GM23248 (cell line): ENCODE results near the gene NCOA1. TPM values are rescaled to one million over a fixed set of nuclear protein-coding genes. Genes with fewer than 3 reads are reported as not detected.

ENCODE experiments used
- DNase-seq: peaks from one replicate; pipeline ENCODE4 v3.0.0-alpha.2; 2015
- H2AFZ ChIP-seq: fragments of 200-600 bp; sonication (generic); 2 replicates; pipeline ENCODE4 v1.6.1; 2016; ENCODE audit warnings: antibody characterized with exemption
- H3F3A ChIP-seq: fragments of 200-600 bp; sonication (generic); 2 replicates; pipeline ENCODE4 v1.6.1; 2016; ENCODE audit warnings: mild to moderate bottlenecking, antibody characterized with exemption, mixed run types; ENCODE audit not compliant: insufficient read depth
- H3K27ac ChIP-seq: fragments of 200-600 bp; sonication (generic); 2 replicates; pipeline ENCODE4 v1.5.1; 2016; ENCODE audit warnings: mild to moderate bottlenecking
- H3K27me3 ChIP-seq: fragments of 200-600 bp; sonication (generic); replicated peaks from 2 replicates; pipeline ENCODE4 v1.6.1; 2016; ENCODE audit warnings: mild to moderate bottlenecking; ENCODE audit not compliant: insufficient read depth
- H3K36me3 ChIP-seq: fragments of 200-600 bp; sonication (generic); 2 replicates; pipeline ENCODE4 v1.6.1; 2016; ENCODE audit warnings: low read depth, mild to moderate bottlenecking
- H3K4me1 ChIP-seq: fragments of 200-600 bp; sonication (generic); 2 replicates; pipeline ENCODE4 v1.6.1; 2016; ENCODE audit warnings: mild to moderate bottlenecking; ENCODE audit not compliant: insufficient read depth
- H3K4me2 ChIP-seq: fragments of 200-600 bp; sonication (generic); one replicate; pipeline ENCODE4 v1.6.1; 2016; ENCODE audit warnings: mild to moderate bottlenecking; ENCODE audit not compliant: unreplicated experiment
- H3K4me3 ChIP-seq: fragments of 200-600 bp; sonication (generic); 2 replicates; pipeline ENCODE4 v1.5.1; 2016; ENCODE audit warnings: mild to moderate bottlenecking
- H3K79me2 ChIP-seq: fragments of 200-600 bp; sonication (generic); 2 replicates; pipeline ENCODE4 v1.6.1; 2016; ENCODE audit warnings: mild to moderate bottlenecking; ENCODE audit not compliant: insufficient read depth
- H3K9ac ChIP-seq: fragments of 200-600 bp; sonication (generic); 2 replicates; pipeline ENCODE4 v1.6.1; 2016; ENCODE audit warnings: mild to moderate bottlenecking
- H3K9me2 ChIP-seq: fragments of 200-600 bp; sonication (generic); 2 replicates; pipeline ENCODE4 v1.6.1; 2016; ENCODE audit warnings: mixed run types, mild to moderate bottlenecking, moderate library complexity; ENCODE audit not compliant: insufficient read depth
- H3K9me3 ChIP-seq: fragments of 200-600 bp; sonication (generic); one replicate; pipeline ENCODE4 v1.6.1; 2017; ENCODE audit warnings: low read depth
- H4K20me1 ChIP-seq: fragments of 200-600 bp; sonication (generic); 2 replicates; pipeline ENCODE4 v1.6.0; 2016; ENCODE audit not compliant: insufficient read depth
- EZH2 ChIP-seq: fragments of 200-600 bp; sonication (generic); IDR thresholded peaks from 2 replicates; pipeline ENCODE4 v1.6.1; 2018; ENCODE audit warnings: antibody characterized with exemption, mild to moderate bottlenecking; ENCODE audit not compliant: insufficient read depth, poor library complexity, severe bottlenecking
- EZH2phosphoT487 ChIP-seq: fragments of 200-600 bp; sonication (generic); IDR thresholded peaks from 2 replicates; pipeline ENCODE4 v1.6.1; 2018; ENCODE audit warnings: antibody characterized with exemption, moderate library complexity, mild to moderate bottlenecking, low read depth; ENCODE audit not compliant: insufficient read depth
- WGBS, 2 experiments: methylation state at CpG; one replicate each; pipeline ENCODE4 v1.1.6; 2015 to 2017; ENCODE audit warnings: low lambda C conversion rate in 2 of 2, low coverage in 1 of 2; ENCODE audit errors: missing lambda C conversion rate in 2 of 2; 5-methylcytosine and 5-hydroxymethylcytosine counted together
- in situ Hi-C: fragments of 300-500 bp; cut with MboI; formaldehyde crosslinking; loops from 2 replicates; pipeline ENCODE4 v1.15.0; 2020
- polyA plus RNA-seq: library from polyadenylated mRNA; unstranded; fragments of >200 nt; fragmentation: Nextera tagmentation; extraction: Ambion mirVana; gene quantifications from 2 replicates; pipeline ENCODE4 v1.2.1, GENCODE V29; 2016
- total RNA-seq: library from RNA; depleted of rRNA; stranded (reverse); fragments of >200 nt; shearing (Covaris generic); gene quantifications from 2 replicates; pipeline ENCODE4 v1.2.3, GENCODE V29; 2014

NCOA1 gene
- total and polyA plus RNA-seq, 2 experiments from 2014 or later: 2.6 to 8.0 TPM

DNA sequence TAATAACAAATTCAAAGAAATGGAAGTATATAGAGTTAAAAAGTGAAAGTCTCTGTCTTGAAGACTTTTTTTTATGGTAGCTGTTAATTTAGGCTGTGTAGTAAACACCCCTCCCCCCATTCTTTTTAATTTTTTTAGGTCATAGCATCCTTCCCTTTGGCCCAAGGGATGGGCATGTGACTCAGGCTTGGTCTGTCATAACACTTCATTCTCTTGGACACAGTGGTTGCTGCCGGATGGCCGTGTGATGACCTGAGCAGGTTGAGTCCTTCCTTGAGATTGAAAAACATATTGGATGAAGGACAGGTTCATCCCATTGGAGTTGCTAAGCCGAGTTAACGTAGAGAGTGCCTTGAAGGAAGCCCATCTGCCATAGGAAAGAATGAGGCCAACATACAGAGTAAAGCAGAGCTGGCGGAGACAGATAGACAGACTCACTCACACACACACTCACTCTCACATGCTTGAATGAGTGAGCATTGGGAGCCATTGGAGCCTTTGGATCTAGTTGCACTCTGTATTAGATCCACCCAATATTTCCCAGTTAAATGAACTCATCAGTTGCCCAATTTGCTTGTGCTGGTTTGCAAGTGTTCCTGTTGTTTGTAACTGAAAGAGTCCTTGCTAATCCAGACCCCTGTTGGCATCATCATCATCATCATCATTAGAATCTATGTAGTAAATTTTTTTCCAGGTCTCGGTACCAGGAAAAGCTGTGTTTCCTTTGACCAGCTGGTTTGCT is 14.7 kb downstream of the NCOA1 start:
- Histone ChIP-seq H3K9me3 (no peaks in the 10 kb centered on the region), H2AFZ (no peak overlapping the region), H4K20me1 (0 out of 2 replicates have a peak, but pooled peaks cover 4% of the 10 kb centered on the region), H3K36me3 (no peaks in the 10 kb centered on the region), H3K27me3 (no peaks in the 10 kb centered on the region), H3K4me1 (no peaks in the 10 kb centered on the region), H3K4me2 (no peak overlapping the region), H3K27ac (no peak overlapping the region), H3K9ac (no peak overlapping the region), H3F3A (no peaks in the 10 kb centered on the region), H3K79me2 (peaks cover 94% of the 10 kb centered on the region), H3K4me3 (no peak overlapping the region), H3K9me2 (no peaks in the 10 kb centered on the region)
- DNase-seq: no peak
- TF ChIP-seq EZH2: no peak
- no peak for TF ChIP-seq EZH2phosphoT487
- in situ Hi-C loops: no loop called here
- 97 to 100% methylated on average over 6 of the region's 6 CpGs for WGBS, 2 experiments

DNA sequence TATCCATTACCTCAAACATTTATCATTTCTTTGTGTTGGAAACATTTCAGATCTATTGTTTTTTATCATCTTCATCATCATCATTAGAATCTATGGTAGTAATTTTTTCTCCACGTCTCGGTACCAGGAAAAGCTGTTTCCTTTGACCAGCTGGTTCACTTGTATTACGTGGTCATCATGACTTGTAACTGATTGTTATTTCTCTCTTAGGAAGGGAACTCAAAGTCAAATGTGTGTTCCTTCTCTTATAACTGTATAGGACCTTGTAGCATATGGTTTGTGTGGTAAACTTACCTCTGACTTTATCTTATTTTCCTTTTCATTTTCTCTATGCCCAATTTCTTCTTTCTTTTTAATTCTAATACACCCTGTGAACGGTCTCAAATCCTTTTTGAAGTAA is 16.5 kb downstream of the NCOA1 start:
- in situ Hi-C loops: no loop called here
- DNase-seq: no peak
- H3K4me3 ChIP-seq: no peak overlapping the region
- H3K27ac ChIP-seq: no peak overlapping the region
- H3K36me3 ChIP-seq: no peaks in the 10 kb centered on the region
- no peaks in the 10 kb centered on the region for H3K27me3 ChIP-seq
- H2AFZ ChIP-seq: no peak overlapping the region
- 81 to 83% methylated on average over 4 of the region's 4 CpGs for WGBS, 2 experiments
- peaks cover 4% of the 10 kb centered on the region; the same call in 1 of the 2 replicates for H3K4me1 ChIP-seq
- 0 out of 2 replicates have a peak, but pooled peaks cover under 1% of the 10 kb centered on the region for H3F3A ChIP-seq
- TF ChIP-seq EZH2 (no peak), EZH2phosphoT487 (no peak)
- no peaks in the 10 kb centered on the region for H3K9me3 ChIP-seq
- 0 out of 2 replicates have a peak, but pooled peaks cover 4% of the 10 kb centered on the region for H4K20me1 ChIP-seq
- H3K9ac ChIP-seq: no peak overlapping the region
- peaks cover 94% of the 10 kb centered on the region for H3K79me2 ChIP-seq
- H3K9me2 ChIP-seq: no peaks in the 10 kb centered on the region
- H3K4me2 ChIP-seq: no peak overlapping the region

DNA sequence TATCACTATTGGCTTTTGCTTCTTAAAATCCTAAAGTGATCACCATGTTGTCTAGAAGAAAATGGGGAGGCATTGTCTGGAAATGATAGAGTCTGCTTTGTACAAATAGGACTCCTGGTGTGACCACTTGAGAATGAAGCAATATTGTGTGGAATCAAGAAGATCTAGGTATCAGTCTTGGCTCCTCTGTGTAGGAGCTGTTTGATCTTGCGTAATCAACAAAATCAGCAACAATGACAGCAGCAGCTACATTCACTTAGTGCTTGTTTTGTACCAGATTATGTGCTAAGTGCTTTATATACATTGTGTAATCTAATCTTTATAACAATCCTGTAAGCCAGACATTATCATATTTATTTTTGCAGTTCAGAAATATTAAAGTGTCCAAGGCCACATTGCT is 17.8 kb downstream of the NCOA1 start:
- Histone ChIP-seq H3K27ac (no peak overlapping the region), H3K36me3 (no peaks in the 10 kb centered on the region), H3K27me3 (no peaks in the 10 kb centered on the region), H3K4me2 (no peak overlapping the region), H3K79me2 (peaks cover 90% of the 10 kb centered on the region), H3K4me1 (peaks cover 16% of the 10 kb centered on the region), H3K9me3 (no peaks in the 10 kb centered on the region), H3K9me2 (no peaks in the 10 kb centered on the region), H3K4me3 (no peak overlapping the region), H3F3A (0 out of 2 replicates have a peak, but pooled peaks cover 4% of the 10 kb centered on the region), H2AFZ (no peak overlapping the region), H3K9ac (no peak overlapping the region), H4K20me1 (0 out of 2 replicates have a peak, but pooled peaks cover 4% of the 10 kb centered on the region)
- 90 to 100% methylated on average over 1 of the region's 1 CpG for WGBS, 2 experiments
- no peak for DNase-seq
- in situ Hi-C loops: no loop called here
- TF ChIP-seq EZH2phosphoT487 (no peak), EZH2 (no peak)

DNA sequence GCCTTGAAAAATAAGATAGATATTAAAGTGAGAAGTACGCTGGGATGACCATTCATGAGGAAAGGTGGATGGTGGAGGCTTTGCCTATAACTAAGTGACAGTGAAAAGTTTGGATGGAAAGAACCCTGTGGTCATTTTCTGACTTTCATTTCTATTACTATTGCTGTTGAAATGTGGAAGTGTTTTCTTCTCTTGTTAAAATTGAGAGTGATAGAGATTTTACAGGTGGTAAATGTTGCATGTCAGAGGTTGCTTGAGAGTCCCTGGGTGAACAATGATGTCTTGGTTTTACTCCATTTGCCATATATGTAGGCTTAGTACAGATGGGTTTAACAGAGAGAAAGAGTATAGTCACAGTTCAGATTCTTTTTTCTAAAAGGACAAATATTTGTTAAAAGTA is 18.4 kb downstream of the NCOA1 start:
- H3K27me3 ChIP-seq: no peaks in the 10 kb centered on the region
- H3K36me3 ChIP-seq: no peaks in the 10 kb centered on the region
- H3K9me3 ChIP-seq: no peaks in the 10 kb centered on the region
- no peak overlapping the region for H3K4me3 ChIP-seq
- H3K9ac ChIP-seq: no peak overlapping the region
- peaks cover 16% of the 10 kb centered on the region for H3K4me1 ChIP-seq
- H2AFZ ChIP-seq: no peak overlapping the region
- 89 to 93% methylated on average over 1 of the region's 1 CpG for WGBS, 2 experiments
- no peak for DNase-seq
- in situ Hi-C loops: no loop called here
- 0 out of 2 replicates have a peak, but pooled peaks cover 4% of the 10 kb centered on the region for H4K20me1 ChIP-seq
- H3F3A ChIP-seq: 0 out of 2 replicates have a peak, but pooled peaks cover 4% of the 10 kb centered on the region
- peaks cover 85% of the 10 kb centered on the region for H3K79me2 ChIP-seq
- TF ChIP-seq EZH2phosphoT487: no peak
- TF ChIP-seq EZH2: no peak
- no peak overlapping the region for H3K4me2 ChIP-seq
- H3K27ac ChIP-seq: no peak overlapping the region
- no peaks in the 10 kb centered on the region for H3K9me2 ChIP-seq
